ENCODE data around the gene NRP2.

Gene NRP2

DNA sequence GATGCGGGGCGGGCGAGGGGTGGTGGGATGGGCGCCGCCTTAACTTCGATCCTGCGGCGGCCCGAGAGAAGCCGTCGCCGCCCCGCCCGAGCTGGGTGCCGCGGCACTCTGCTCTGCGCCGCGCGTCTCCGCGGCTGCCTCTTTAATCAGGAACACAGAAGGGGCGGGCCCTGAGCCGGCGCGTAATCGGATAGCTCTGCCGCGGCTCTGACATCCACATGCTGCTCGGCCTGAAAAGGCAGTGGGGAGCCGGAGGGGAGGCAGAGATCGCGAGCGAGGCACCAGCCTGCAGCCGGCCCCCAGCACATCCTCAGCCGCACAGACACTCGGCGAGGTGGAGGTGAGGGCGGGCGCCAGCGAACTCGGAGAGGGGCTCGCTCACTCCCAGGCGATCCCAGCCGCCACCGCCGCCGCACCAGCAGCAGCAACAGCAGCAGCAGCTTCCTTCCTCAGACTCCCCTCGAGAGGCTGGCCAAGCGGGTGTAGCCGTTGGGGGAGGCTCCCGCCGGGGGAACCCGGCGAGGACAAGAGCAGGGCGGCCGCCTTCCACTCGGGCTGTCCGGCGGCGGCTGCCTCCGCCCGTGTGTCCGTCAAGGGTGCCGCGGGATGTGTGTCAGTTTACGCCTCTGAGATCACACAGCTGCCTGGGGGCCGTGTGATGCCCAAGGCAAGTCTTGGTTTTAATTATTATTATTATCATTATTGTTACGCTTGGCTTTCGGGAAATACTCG is at the start of gene NRP2:
NRP2 (plus strand) TSS at position 263 of the 732 bp plus-strand sequence. CDS start 790 bp downstream, outside the sequence.
- Histone ChIP-seq H3K4me3 (peak within 1 kb of the TSS; percentile 65 to 75 (median 68)), H4K20me1 (peaks cover 0 to 33% (median 7%) of the 10 kb centered on the region in 11 experiments; a peak in 9 of 22 replicates), H3K27me3 (peaks cover 51 to 63% (median 60%) of the 10 kb centered on the region in 11 experiments), H3K27ac (peak within 1 kb of the TSS; percentile 42 to 67 (median 59); a peak in 21 of 22 replicates), H3K9ac (peak within 1 kb of the TSS; percentile 62 to 84 (median 72)), H3K4me2 (peak within 1 kb of the TSS; percentile 97 to 100 (median 98)), H3K9me3 (replicated peaks in 1 of 11) (no peaks in the 10 kb centered on the region), H3K36me3 (no peaks in the 10 kb centered on the region), H3K4me1 (peaks cover 37 to 69% (median 66%) of the 10 kb centered on the region in 10 experiments)
- TF ChIP-seq Cebpa-rat (IDR thresholded peaks at IDR 0.05) = no peak

- no peak overlapping the region for H3K4me2 ChIP-seq
- no peak for TF ChIP-seq Cebpa-rat (IDR thresholded peaks at IDR 0.05)
- H3K9me3 ChIP-seq (replicated peaks in 1 of 11) = peaks cover 0 to under 1% (median 0%) of the 10 kb centered on the region in 11 experiments; a peak in 1 of 22 replicates
- H4K20me1 ChIP-seq = no peaks in the 10 kb centered on the region
- H3K27ac ChIP-seq = no peak overlapping the region
- H3K9ac ChIP-seq = no peak overlapping the region
- H3K4me1 ChIP-seq = no peaks in the 10 kb centered on the region
- H3K4me3 ChIP-seq = no peak overlapping the region
- peaks cover 0 to 27% (median 0%) of the 10 kb centered on the region in 11 experiments; a peak in 3 of 22 replicates for H3K27me3 ChIP-seq
- no peaks in the 10 kb centered on the region for H3K36me3 ChIP-seq
Measured at GRCh38 chr2:205633994-205634393, 48.3 kb upstream of the NRP2 start.

DNA sequence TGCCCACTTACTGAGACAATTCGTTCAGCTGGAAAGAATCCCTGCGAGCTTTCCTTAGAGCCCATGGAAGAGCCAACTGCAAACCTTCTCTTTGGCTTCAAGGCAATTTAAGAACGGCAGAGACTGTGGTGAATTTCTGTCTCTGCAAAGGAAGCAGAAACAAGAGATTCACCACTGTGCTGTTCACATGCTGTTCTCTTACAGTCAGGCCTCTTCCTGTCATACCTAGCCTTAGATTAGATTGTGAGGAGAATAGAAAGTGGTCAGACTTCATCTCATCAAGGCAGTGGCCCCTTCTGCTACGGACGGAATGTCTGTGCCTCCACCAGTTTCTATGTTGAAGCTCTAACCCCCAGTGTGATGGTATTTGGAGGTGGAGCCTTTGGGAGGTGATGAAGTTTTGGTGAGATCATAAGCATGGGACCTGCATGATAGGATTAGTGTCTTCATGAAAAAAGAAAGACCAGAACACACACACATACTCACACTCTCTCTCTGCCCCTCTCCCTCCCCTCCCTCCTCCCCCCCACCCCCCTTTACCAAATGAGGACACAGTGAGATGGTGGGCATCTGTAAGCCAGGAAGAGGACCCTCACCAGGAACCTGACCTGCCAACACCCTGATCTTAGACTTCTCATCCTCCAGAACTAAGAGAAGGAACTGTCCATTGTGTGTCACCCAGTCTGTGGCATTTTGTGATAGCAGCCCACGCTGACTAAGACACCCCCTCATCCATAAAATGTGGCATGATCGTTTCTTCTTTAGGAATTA is 45.6 kb upstream of the NRP2 start:
- Histone ChIP-seq H3K27me3 (peaks cover 0 to 35% (median 0%) of the 10 kb centered on the region in 11 experiments; a peak in 4 of 22 replicates), H3K9ac (no peak overlapping the region), H3K4me1 (0 out of 20 replicates have a peak, but pooled peaks cover 0 to 5% (median 0%) of the 10 kb centered on the region in 10 experiments), H4K20me1 (no peaks in the 10 kb centered on the region), H3K4me2 (no peak overlapping the region), H3K4me3 (no peak overlapping the region), H3K27ac (no peak overlapping the region), H3K36me3 (0 out of 22 replicates have a peak, but pooled peaks cover 0 to 4% (median 0%) of the 10 kb centered on the region in 11 experiments), H3K9me3 (replicated peaks in 1 of 11) (peaks cover 4 to 16% (median 8%) of the 10 kb centered on the region in 11 experiments; a peak in 16 of 22 replicates)
- no peak for TF ChIP-seq Cebpa-rat (IDR thresholded peaks at IDR 0.05)

GRCh38 chr2:205637320-205637602 is 45.0 kb upstream of the NRP2 start:
- Histone ChIP-seq H3K27ac (no peak overlapping the region), H3K27me3 (peaks cover 0 to 40% (median 0%) of the 10 kb centered on the region in 11 experiments; a peak in 4 of 22 replicates), H3K4me3 (no peak overlapping the region), H3K4me1 (0 out of 20 replicates have a peak, but pooled peaks cover 0 to 5% (median 0%) of the 10 kb centered on the region in 10 experiments), H3K4me2 (no peak overlapping the region), H3K9ac (no peak overlapping the region), H3K9me3 (replicated peaks in 1 of 11) (peaks cover 4 to 16% (median 8%) of the 10 kb centered on the region in 11 experiments; a peak in 16 of 22 replicates), H4K20me1 (0 out of 22 replicates have a peak, but pooled peaks cover 0 to 2% (median 0%) of the 10 kb centered on the region in 11 experiments), H3K36me3 (0 out of 22 replicates have a peak, but pooled peaks cover 0 to 4% (median 0%) of the 10 kb centered on the region in 11 experiments)
- no peak for TF ChIP-seq Cebpa-rat (IDR thresholded peaks at IDR 0.05)

DNA sequence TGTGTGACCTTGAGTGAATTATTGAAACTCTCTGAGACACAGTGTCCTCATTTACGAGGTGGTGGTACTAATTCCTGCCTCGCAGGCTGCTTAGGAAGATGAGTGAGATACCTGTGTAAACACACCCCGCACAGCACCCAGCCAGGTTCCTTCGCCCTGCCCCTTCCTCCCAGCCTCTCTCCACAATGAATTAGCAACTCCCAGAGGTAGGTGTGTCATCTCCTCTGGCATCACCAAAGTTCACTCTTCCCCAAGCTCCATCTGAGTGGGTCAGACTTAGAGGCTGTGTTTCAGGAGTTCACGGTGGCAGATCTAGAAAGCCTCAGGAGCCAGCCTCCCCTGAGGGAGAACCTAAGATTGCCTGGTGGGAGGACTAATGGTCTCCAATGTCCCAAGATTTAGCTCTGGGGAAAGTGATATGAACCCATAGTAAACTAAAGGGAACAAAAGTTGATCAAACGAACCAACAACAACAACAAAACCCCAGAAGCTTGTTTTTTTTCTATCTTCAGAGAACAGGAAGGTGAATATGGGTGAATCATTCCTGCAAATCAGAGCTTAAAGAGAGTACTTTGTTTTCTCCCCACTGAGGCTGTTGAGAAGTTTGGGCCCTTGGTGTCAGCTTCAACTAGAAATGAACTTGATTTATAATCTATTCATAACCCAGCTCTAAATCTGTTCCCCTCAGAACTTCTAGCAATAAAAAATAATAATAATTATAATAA is 44.4 kb upstream of the NRP2 start:
- Histone ChIP-seq H3K27ac (no peak overlapping the region), H4K20me1 (0 out of 22 replicates have a peak, but pooled peaks cover 0 to 6% (median 0%) of the 10 kb centered on the region in 11 experiments), H3K27me3 (peaks cover 0 to 47% (median 0%) of the 10 kb centered on the region in 11 experiments; a peak in 7 of 22 replicates), H3K4me3 (no peak overlapping the region), H3K36me3 (0 out of 22 replicates have a peak, but pooled peaks cover 0 to 4% (median 0%) of the 10 kb centered on the region in 11 experiments), H3K9ac (no peak overlapping the region), H3K4me2 (no peak overlapping the region), H3K9me3 (replicated peaks in 1 of 11) (peaks cover 4 to 16% (median 8%) of the 10 kb centered on the region in 11 experiments; a peak in 16 of 22 replicates), H3K4me1 (peaks cover 0 to 5% (median 0%) of the 10 kb centered on the region in 10 experiments; a peak in 1 of 20 replicates)
- no peak for TF ChIP-seq Cebpa-rat (IDR thresholded peaks at IDR 0.05)

GRCh38 chr2:205640716-205641115 is 41.6 kb upstream of the NRP2 start:
- Histone ChIP-seq H3K36me3 (0 out of 22 replicates have a peak, but pooled peaks cover 0 to 4% (median 0%) of the 10 kb centered on the region in 11 experiments), H3K4me3 (no peak overlapping the region), H3K9ac (no peak overlapping the region), H3K4me2 (no peak overlapping the region), H4K20me1 (peaks cover 0 to 6% (median 0%) of the 10 kb centered on the region in 11 experiments; a peak in 1 of 22 replicates), H3K4me1 (peaks cover 0 to 5% (median 0%) of the 10 kb centered on the region in 10 experiments; a peak in 1 of 20 replicates), H3K9me3 (replicated peaks in 1 of 11) (peaks cover 4 to 16% (median 8%) of the 10 kb centered on the region in 11 experiments; a peak in 16 of 22 replicates), H3K27me3 (peaks cover 0 to 74% (median 0%) of the 10 kb centered on the region in 11 experiments; a peak in 7 of 22 replicates), H3K27ac (no peak overlapping the region)
- TF ChIP-seq Cebpa-rat (IDR thresholded peaks at IDR 0.05) = no peak

DNA sequence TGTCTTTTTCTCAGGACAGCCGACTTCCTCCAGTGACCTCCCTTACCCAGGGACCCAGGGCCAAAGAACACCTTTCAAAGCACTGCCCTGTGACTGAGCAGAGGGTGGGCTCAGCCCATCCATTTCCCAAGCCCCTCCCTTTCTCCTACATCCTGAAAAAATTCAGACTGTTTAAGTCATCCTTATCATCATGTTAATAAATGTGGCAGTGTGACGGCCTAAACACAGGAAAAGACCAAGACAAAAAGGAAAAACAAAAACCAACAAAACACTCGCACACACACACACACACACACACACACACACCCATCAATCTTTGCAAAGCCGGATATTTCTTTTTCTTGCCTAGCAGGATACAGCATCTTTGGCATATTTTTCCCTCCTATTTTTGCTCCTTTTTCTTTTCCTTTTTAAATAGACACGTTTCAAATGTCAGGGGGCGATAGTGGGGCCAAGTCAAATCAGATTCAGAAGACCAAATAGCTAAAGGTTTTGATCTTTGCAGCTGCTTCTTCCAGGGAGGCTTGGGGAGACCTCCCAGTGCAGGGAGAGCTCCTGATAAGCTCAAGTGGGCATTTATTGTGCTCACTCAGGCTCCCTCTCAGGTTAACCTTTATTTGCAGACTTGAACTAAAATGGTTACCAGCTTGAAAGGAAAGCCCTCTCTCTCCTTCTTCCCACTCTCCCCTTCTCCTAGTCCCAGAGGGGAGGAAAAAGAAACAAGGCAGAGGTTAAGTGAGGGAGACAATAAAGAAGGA is 39.5 kb upstream of the NRP2 start:
- Histone ChIP-seq H3K4me1 (peaks cover 4 to 15% (median 6%) of the 10 kb centered on the region in 10 experiments; a peak in 12 of 20 replicates), H3K27ac (no peak overlapping the region), H3K4me2 (0 out of 22 replicates have a peak overlapping the region, but pooled peaks of 1 of the 11 experiments have one; percentile 3), H3K9ac (no peak overlapping the region), H3K36me3 (0 out of 22 replicates have a peak, but pooled peaks cover 0 to 4% (median 0%) of the 10 kb centered on the region in 11 experiments), H3K4me3 (no peak overlapping the region), H3K9me3 (replicated peaks in 1 of 11) (peaks cover 4 to 16% (median 8%) of the 10 kb centered on the region in 11 experiments; a peak in 16 of 22 replicates), H4K20me1 (peaks cover 0 to 6% (median 0%) of the 10 kb centered on the region in 11 experiments; a peak in 1 of 22 replicates), H3K27me3 (peaks cover 0 to 77% (median 0%) of the 10 kb centered on the region in 11 experiments; a peak in 8 of 22 replicates)
- TF ChIP-seq Cebpa-rat (IDR thresholded peaks at IDR 0.05) = no peak

Measured in BLaER1 treated with 17β-estradiol and CSF1 and Interleukin-3, amounts not matched to agents 10 nM and 100 nM (cell line).